HepG2 (cell line): ENCODE results near the gene HK2. TPM values are rescaled to one million over a fixed set of nuclear protein-coding genes. Genes with fewer than 3 reads are reported as not detected.

Source experiments
- AKAP8 ChIP-seq: sonication (generic); formaldehyde crosslinking; IDR thresholded peaks from 2 replicates; pipeline ENCODE4 v1.5.1; 2020; ENCODE audit warnings: mild to moderate bottlenecking, missing genetic modification reagents
- ATF7 ChIP-seq, 2 experiments: fragments of 450-650 bp in 1 of 2; sonication (generic) in 1 of 2; formaldehyde crosslinking in 1 of 2; IDR thresholded peaks; 2 replicates each; pipeline versions ENCODE4 v1.4.0 to v1.6.1; 2016 to 2020; ENCODE audit warnings: antibody characterized with exemption in 1 of 2, mild to moderate bottlenecking in 1 of 2, missing genetic modification reagents in 1 of 2
- ELF4 ChIP-seq: sonication (generic); formaldehyde crosslinking; IDR thresholded peaks from 2 replicates; pipeline ENCODE4 v1.5.0; 2020; ENCODE audit warnings: missing genetic modification reagents, mild to moderate bottlenecking, moderate library complexity, borderline replicate concordance
- FOSL2 ChIP-seq: sonication (generic); formaldehyde crosslinking; IDR thresholded peaks from 2 replicates; pipeline ENCODE4 v1.4.0; 2020; ENCODE audit warnings: missing genetic modification reagents
- HMG20A ChIP-seq: IDR thresholded peaks from 2 replicates; pipeline ENCODE4 v1.6.1; 2016; ENCODE audit warnings: borderline replicate concordance
- HNF4A ChIP-seq: sonication (generic); formaldehyde crosslinking; IDR thresholded peaks from 2 replicates; pipeline ENCODE4 v1.4.0; 2020; ENCODE audit warnings: missing genetic modification reagents
- HNF4G ChIP-seq, 2 experiments: sonication (generic) in 1 of 2; formaldehyde crosslinking in 1 of 2; IDR thresholded peaks; 2 replicates each; pipeline versions ENCODE4 v1.4.0 to v1.6.1; 2011 to 2020; ENCODE audit warnings: borderline replicate concordance in 2 of 2, low read depth in 2 of 2, mild to moderate bottlenecking in 2 of 2, low read length in 1 of 2, missing genetic modification reagents in 1 of 2, moderate library complexity in 1 of 2
- IRF2 ChIP-seq: IDR thresholded peaks from 2 replicates; pipeline ENCODE4 v1.6.1; 2018; ENCODE audit warnings: missing genetic modification reagents, missing compliant biosample characterization
- LCORL ChIP-seq, 2 experiments: fragments of 450-650 bp in 1 of 2; sonication (generic) in 1 of 2; formaldehyde crosslinking in 1 of 2; IDR thresholded peaks; 2 replicates each; pipeline versions ENCODE4 v1.5.0 to v1.6.1; 2017 to 2020; ENCODE audit warnings: antibody characterized with exemption in 1 of 2, missing genetic modification reagents in 1 of 2
- MLLT10 ChIP-seq: sonication (generic); formaldehyde crosslinking; IDR thresholded peaks from 2 replicates; pipeline ENCODE4 v1.4.0; 2020; ENCODE audit warnings: missing genetic modification reagents
- MXI1 ChIP-seq: IDR thresholded peaks from 3 replicates; pipeline ENCODE4 v1.6.1; 2012; ENCODE audit warnings: low read depth, low read length, inconsistent platforms, borderline replicate concordance
- SALL1 ChIP-seq: sonication (generic); formaldehyde crosslinking; IDR thresholded peaks from 2 replicates; pipeline ENCODE4 v1.8.0; 2022; ENCODE audit warnings: mild to moderate bottlenecking, missing genetic modification reagents
- SAP130 ChIP-seq: IDR thresholded peaks from 2 replicates; pipeline ENCODE4 v1.6.1; 2016; ENCODE audit warnings: low read depth
- STAT6 ChIP-seq: sonication (generic); formaldehyde crosslinking; IDR thresholded peaks from 2 replicates; pipeline ENCODE4 v1.4.0; 2020; ENCODE audit warnings: missing genetic modification reagents, mild to moderate bottlenecking, borderline replicate concordance
- THAP11 ChIP-seq: IDR thresholded peaks from 2 replicates; pipeline ENCODE4 v1.6.1; 2016; ENCODE audit warnings: missing biosample characterization, missing genetic modification reagents
- ZNF414 ChIP-seq: sonication (generic); formaldehyde crosslinking; IDR thresholded peaks from 2 replicates; pipeline ENCODE4 v1.5.0; 2020; ENCODE audit warnings: missing genetic modification reagents
- polyA plus RNA-seq, 8 experiments: library from polyadenylated mRNA; depleted of rRNA in 3 of 8; stranded (reverse) in 7 of 8; unstranded in 1 of 8; fragments of >200 nt; fragmentation: Illumina TruSeq in 4 of 8; extraction: Trizol in 4 of 8; gene quantifications; 2 replicates each; pipeline versions ENCODE4 v1.2.1 to v1.2.3, GENCODE V29; 2011 to 2016; ENCODE audit warnings: low read depth in 4 of 8, missing spikeins in 1 of 8, mixed read lengths in 1 of 8; ENCODE audit not compliant: insufficient read depth in 1 of 8
- total RNA-seq, 5 experiments: library from RNA; depleted of rRNA; stranded (reverse); fragments of >200 nt; fragmentation: Illumina TruSeq; extraction: Trizol; gene quantifications; 2 replicates each; pipeline ENCODE4 v1.2.3, GENCODE V29; 2016; ENCODE audit warnings: low read depth in 1 of 5
- TF ChIP-seq, protein P1 (sequence below): sonication (generic); formaldehyde crosslinking; IDR thresholded peaks from 2 replicates; pipeline ENCODE4 v1.8.1; 2023; ENCODE audit warnings: mild to moderate bottlenecking, moderate library complexity, missing genetic modification reagents

The HK2 gene
- total and polyA plus RNA-seq, 2 of the 13 experiments (the other 11 are each of a cell fraction or from before 2014, with no cell fraction given): 13.2 to 101 TPM

DNA sequence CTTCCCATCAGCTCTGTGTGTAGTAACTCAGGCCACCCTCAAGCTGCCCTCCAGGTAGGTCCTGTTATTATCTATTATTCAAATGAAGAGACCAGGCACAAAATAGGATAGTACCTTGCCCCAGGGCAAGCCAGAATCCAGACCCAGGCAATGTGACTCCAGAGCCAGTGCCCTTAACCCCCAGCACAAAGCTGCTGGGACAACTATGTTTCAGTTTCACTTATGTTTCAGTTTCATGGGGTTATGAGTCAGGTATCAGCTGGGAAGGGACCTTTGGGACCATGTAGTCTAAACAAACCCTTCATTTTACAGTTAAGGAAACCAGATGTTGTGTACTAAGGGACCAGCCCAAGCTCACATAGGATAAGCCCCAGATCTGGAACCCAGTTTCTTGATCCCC is 10.0 kb downstream of the HK2 start (continued):
- TF ChIP-seq LCORL (IDR thresholded peaks at IDR 0.05) (no peak), LCORL (CRISPR knock-in tag; IDR thresholded peaks at IDR 0.05) (0 out of 2 replicates have a peak, but pooled peaks have one; percentile 26), FOSL2 (CRISPR knock-in tag) (peak; percentile 94), STAT6 (CRISPR knock-in tag) (no peak), ELF4 (no peak), THAP11 (CRISPR knock-in tag) (0 out of 2 replicates have a peak, but pooled peaks have one; percentile 25), AKAP8 (CRISPR knock-in tag) (no peak; the same call in 1 of the 2 replicates), MLLT10 (CRISPR knock-in tag) (no peak), SALL1 (CRISPR knock-in tag) (0 out of 2 replicates have a peak, but pooled peaks have one; percentile 20), ATF7 (IDR thresholded peaks at IDR 0.05) (no peak), ATF7 (CRISPR knock-in tag; IDR thresholded peaks at IDR 0.05) (no peak), SAP130 (peak; percentile 92), MXI1 (peak; percentile 55; the same call in 1 of the 3 replicates), ZNF414 (CRISPR knock-in tag) (no peak), HMG20A (CRISPR knock-in tag) (peak; percentile 43; the same call in 1 of the 2 replicates), IRF2 (CRISPR knock-in tag) (peak; percentile 96), HNF4G (IDR thresholded peaks at IDR 0.05; ENCODE audit: borderline replicate concordance, low read depth, low read length) (peak; percentile 62; the same call in 1 of the 2 replicates), HNF4G (CRISPR knock-in tag; IDR thresholded peaks at IDR 0.05; ENCODE audit: borderline replicate concordance, low read depth) (no peak), HNF4A (CRISPR knock-in tag) (peak; percentile 82)
- TF ChIP-seq, protein P1, sequence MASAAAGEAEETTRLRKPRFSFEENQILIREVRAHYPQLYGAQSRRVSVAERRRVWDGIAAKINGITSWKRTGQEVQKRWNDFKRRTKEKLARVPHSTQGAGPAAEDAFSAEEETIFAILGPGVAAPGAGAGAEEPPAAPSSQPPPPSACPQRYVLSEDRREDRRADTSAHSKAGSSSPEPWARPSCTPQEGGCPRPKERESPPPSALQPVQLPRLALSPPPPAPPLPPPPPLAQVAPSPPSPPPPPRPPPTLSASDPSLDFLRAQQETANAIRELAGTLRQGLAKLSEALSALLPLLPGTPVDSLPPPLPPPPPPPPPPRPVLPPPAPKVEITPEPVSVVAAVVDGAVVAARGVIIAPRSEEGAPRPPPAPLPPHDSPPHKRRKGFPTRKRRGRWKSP (CRISPR knock-in tag): 0 out of 2 replicates have a peak, but pooled peaks have one; percentile 39
